Panc1 (cell line): ENCODE measurements around the gene SLC25A10. TPM values are rescaled to one million over a fixed set of nuclear protein-coding genes. Genes with fewer than 3 reads are reported as not detected.

ENCODE experiments used
- ATAC-seq: fragments of 200-7000 bp; cut with Tn5 transposase; 2 replicates; pipeline ENCODE4 v1.9.1; 2020; ENCODE audit warnings: mild to moderate bottlenecking, moderate library complexity
- BruUV-seq: library from RNA; stranded (reverse); fragments of 400-500 nt; replicated peaks from 2 replicates; lab custom pipeline; 2021; lab: Mats Ljungman, UMichigan
- CTCF ChIA-PET: fragments of 300-600 bp; sonication (Branson Sonifier 250); formaldehyde crosslinking; loops from one replicate; lab custom pipeline; 2022; ENCODE audit warnings: antibody characterized with exemption; lab: Charles Lee
- POLR2A ChIA-PET: fragments of 300-600 bp; sonication (Branson Sonifier 250); formaldehyde crosslinking; loops from one replicate; lab custom pipeline; 2022; ENCODE audit warnings: antibody characterized with exemption; lab: Charles Lee
- DNase-seq: peaks from one replicate; pipeline ENCODE4 v3.0.0-alpha.2; 2010; ENCODE audit warnings: low read depth, low spot score
- H3K27ac ChIP-seq: 2 replicates; pipeline ENCODE4 v1.5.1; 2011; ENCODE audit warnings: mild to moderate bottlenecking, low read length, inconsistent platforms
- H3K27me3 ChIP-seq: fragments of 200-500 bp; sonication (Bioruptor generic); 2 replicates; pipeline ENCODE4 v1.6.0; 2014; ENCODE audit warnings: low read length, inconsistent platforms; ENCODE audit not compliant: control insufficient read depth, insufficient read depth
- H3K36me3 ChIP-seq: fragments of 200-500 bp; sonication (Bioruptor generic); 2 replicates; pipeline ENCODE4 v1.5.1; 2014; ENCODE audit warnings: inconsistent platforms, mild to moderate bottlenecking, low read length, moderate library complexity; ENCODE audit not compliant: control insufficient read depth, insufficient read depth
- H3K4me1 ChIP-seq: 2 replicates; pipeline ENCODE4 v1.5.1; 2011; ENCODE audit warnings: inconsistent platforms, mild to moderate bottlenecking, low read length, moderate library complexity; ENCODE audit not compliant: control insufficient read depth, insufficient read depth
- H3K4me3 ChIP-seq, 2 experiments: 2 replicates each; pipeline ENCODE4 v1.5.1; 2011 to 2012; ENCODE audit warnings: low read depth in 2 of 2, low read length in 2 of 2, mild to moderate bottlenecking in 2 of 2, inconsistent platforms in 1 of 2, moderate library complexity in 1 of 2
- H3K9me3 ChIP-seq: fragments of 200-500 bp; sonication (Bioruptor generic); 2 replicates; pipeline ENCODE4 v1.5.1; 2014; ENCODE audit warnings: low read depth, mild to moderate bottlenecking, inconsistent platforms, low read length, moderate library complexity; ENCODE audit not compliant: control insufficient read depth, insufficient read depth
- CTCF ChIP-seq: fragments of 450-650 bp; IDR thresholded peaks from 2 replicates; pipeline ENCODE4 v1.5.1; 2017; ENCODE audit warnings: mild to moderate bottlenecking
- POLR2AphosphoS5 ChIP-seq: IDR thresholded peaks from 2 replicates; pipeline ENCODE4 v1.6.1; 2012; ENCODE audit warnings: mild to moderate bottlenecking, low read depth, low read length, moderate library complexity
- SIN3A ChIP-seq: IDR thresholded peaks from 2 replicates; pipeline ENCODE4 v1.6.1; 2012; ENCODE audit warnings: low read depth, mild to moderate bottlenecking, low read length, moderate library complexity, borderline replicate concordance; ENCODE audit not compliant: insufficient read depth
- TCF7L2 ChIP-seq: IDR thresholded peaks from 2 replicates; pipeline ENCODE4 v1.6.1; 2011; ENCODE audit warnings: mild to moderate bottlenecking, low read depth, low read length, inconsistent platforms
- in situ Hi-C: cut with HindIII; loops from 2 replicates; pipeline ENCODE4 v1.10.0; 2016; ENCODE audit warnings: low sequenced_read_pairs, low pct_unique_long_range_greater_than_20kb
- intact Hi-C: fragments of 100-400 bp; cut with micrococcal nuclease; formaldehyde crosslinking; loops from one replicate; pipeline ENCODE4 v1.10.0; 2022; ENCODE audit not compliant: unreplicated experiment
- total RNA-seq: library from RNA; stranded (reverse); gene quantifications from one replicate; pipeline ENCODE4 v1.2.1, GENCODE V29; 2021; ENCODE audit not compliant: unreplicated experiment
- TF ChIP-seq, protein P1 (sequence below), 2 experiments: IDR thresholded peaks; 2 replicates each; pipeline ENCODE4 v1.6.1; 2011 to 2012; ENCODE audit warnings: low read depth in 2 of 2, control low read depth in 1 of 2, low read length in 1 of 2, mild to moderate bottlenecking in 1 of 2, moderate library complexity in 1 of 2; ENCODE audit not compliant: insufficient read depth in 1 of 2

SLC25A10 gene
- total RNA-seq, 1 experiment from 2014 or later = 81.2 TPM

DNA sequence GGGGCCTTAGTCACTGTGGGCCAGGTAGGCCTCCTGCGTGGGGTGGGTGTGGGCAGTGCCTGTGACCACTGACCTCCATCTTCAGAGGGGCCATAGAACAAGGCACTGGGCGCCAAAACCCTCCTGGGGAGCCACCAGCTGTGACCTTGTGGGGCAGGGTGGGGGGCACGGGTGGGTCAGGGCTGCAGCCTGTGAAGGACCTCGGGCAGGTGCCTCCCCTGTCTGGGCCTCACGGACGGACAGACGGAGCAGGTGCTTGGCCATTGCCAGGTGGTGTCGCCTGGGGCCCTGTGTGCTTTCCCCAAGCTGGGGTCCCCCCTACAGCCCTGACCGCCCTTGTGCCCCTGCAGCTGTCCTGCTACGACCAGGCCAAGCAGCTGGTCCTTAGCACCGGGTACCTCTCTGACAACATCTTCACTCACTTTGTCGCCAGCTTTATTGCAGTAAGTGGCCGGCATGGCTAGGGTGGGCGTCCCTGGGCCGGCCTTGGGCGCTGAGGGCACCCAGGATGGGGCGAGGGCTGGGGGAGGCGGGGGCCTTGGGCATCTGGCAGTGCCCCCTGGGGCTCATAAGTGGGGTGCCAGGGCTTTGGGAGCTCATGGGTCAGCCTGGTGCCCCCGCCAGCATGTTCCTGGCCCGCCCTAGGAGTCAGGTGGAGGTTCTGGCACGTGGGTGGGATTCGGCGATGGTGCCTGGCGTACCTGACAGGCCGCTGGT, 5.1 kb downstream of the SLC25A10 start:
- H3K4me3 ChIP-seq = no peak overlapping the region
- BruUV-seq = no TSS peak
- in situ Hi-C loops = no loop called here
- POLR2A ChIA-PET = no interaction called here
- H3K27ac ChIP-seq = no peak overlapping the region
- DNase-seq = no peak
- intact Hi-C loops = no loop called here
- ATAC-seq = no peak
- TF ChIP-seq POLR2AphosphoS5 = no peak
- no peak for TF ChIP-seq TCF7L2
- no peak for TF ChIP-seq SIN3A
- TF ChIP-seq, protein P1, sequence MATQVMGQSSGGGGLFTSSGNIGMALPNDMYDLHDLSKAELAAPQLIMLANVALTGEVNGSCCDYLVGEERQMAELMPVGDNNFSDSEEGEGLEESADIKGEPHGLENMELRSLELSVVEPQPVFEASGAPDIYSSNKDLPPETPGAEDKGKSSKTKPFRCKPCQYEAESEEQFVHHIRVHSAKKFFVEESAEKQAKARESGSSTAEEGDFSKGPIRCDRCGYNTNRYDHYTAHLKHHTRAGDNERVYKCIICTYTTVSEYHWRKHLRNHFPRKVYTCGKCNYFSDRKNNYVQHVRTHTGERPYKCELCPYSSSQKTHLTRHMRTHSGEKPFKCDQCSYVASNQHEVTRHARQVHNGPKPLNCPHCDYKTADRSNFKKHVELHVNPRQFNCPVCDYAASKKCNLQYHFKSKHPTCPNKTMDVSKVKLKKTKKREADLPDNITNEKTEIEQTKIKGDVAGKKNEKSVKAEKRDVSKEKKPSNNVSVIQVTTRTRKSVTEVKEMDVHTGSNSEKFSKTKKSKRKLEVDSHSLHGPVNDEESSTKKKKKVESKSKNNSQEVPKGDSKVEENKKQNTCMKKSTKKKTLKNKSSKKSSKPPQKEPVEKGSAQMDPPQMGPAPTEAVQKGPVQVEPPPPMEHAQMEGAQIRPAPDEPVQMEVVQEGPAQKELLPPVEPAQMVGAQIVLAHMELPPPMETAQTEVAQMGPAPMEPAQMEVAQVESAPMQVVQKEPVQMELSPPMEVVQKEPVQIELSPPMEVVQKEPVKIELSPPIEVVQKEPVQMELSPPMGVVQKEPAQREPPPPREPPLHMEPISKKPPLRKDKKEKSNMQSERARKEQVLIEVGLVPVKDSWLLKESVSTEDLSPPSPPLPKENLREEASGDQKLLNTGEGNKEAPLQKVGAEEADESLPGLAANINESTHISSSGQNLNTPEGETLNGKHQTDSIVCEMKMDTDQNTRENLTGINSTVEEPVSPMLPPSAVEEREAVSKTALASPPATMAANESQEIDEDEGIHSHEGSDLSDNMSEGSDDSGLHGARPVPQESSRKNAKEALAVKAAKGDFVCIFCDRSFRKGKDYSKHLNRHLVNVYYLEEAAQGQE (IDR thresholded peaks at IDR 0.05; ENCODE audit: insufficient read depth in 1 of 2, low read depth in 2 of 2, low read length in 1 of 2) = no peak
- TF ChIP-seq CTCF = no peak
- H3K4me1 ChIP-seq = peaks cover 15% of the 10 kb centered on the region
- no peaks in the 10 kb centered on the region for H3K27me3 ChIP-seq
- H3K36me3 ChIP-seq = peaks cover 3% of the 10 kb centered on the region; the same call in 1 of the 2 replicates
- H3K9me3 ChIP-seq = no peaks in the 10 kb centered on the region
- CTCF ChIA-PET = no interaction called here

DNA sequence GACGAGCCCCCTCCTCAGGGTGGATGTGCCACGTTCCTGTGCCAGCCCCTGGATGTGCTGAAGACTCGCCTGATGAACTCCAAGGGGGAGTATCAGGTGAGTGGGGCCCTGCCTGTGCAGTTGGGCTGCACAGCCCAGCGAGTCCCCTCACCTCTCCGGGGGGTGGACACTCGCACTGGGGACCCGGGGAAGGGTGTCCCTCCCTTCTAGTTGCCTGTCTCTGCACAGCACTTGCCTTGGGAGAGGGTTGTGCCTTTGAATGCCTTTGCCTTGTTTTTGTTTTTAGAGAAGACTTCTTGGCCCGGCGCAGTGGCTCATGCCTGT, 5.6 kb downstream of the SLC25A10 start:
- ATAC-seq = no peak
- CTCF ChIA-PET = no interaction called here
- in situ Hi-C loops = no loop called here

More for the DNA sequence above, 5.6 kb downstream of the SLC25A10 start:
- POLR2A ChIA-PET = no interaction called here
- intact Hi-C loops = no loop called here
- peaks cover 2% of the 10 kb centered on the region; the same call in 1 of the 2 replicates for H3K36me3 ChIP-seq
- H3K4me1 ChIP-seq = peaks cover 15% of the 10 kb centered on the region
- no peaks in the 10 kb centered on the region for H3K9me3 ChIP-seq
- TF ChIP-seq, protein P1 (IDR thresholded peaks at IDR 0.05; ENCODE audit: insufficient read depth in 1 of 2, low read depth in 2 of 2, low read length in 1 of 2) = no peak
- TF ChIP-seq CTCF (no peak), TCF7L2 (no peak), SIN3A (no peak), POLR2AphosphoS5 (no peak)
- H3K27me3 ChIP-seq = no peaks in the 10 kb centered on the region
- no peak overlapping the region for H3K4me3 ChIP-seq
- BruUV-seq = no TSS peak
- no peak overlapping the region for H3K27ac ChIP-seq
- no peak for DNase-seq
